DMS114 treated with DMSO at 0.1 percent for 48 hours (cell line): ENCODE results near the gene ADORA1.

Experiments
- DNase-seq: peaks from one replicate; lab custom pipeline; 2025; ENCODE audit not compliant: unreplicated experiment; lab: John Stamatoyannopoulos, UW

The ADORA1 gene

GRCh38 chr1:203093754-203094410, 33.6 kb upstream of the ADORA1 start:
- no peak for DNase-seq

DNA sequence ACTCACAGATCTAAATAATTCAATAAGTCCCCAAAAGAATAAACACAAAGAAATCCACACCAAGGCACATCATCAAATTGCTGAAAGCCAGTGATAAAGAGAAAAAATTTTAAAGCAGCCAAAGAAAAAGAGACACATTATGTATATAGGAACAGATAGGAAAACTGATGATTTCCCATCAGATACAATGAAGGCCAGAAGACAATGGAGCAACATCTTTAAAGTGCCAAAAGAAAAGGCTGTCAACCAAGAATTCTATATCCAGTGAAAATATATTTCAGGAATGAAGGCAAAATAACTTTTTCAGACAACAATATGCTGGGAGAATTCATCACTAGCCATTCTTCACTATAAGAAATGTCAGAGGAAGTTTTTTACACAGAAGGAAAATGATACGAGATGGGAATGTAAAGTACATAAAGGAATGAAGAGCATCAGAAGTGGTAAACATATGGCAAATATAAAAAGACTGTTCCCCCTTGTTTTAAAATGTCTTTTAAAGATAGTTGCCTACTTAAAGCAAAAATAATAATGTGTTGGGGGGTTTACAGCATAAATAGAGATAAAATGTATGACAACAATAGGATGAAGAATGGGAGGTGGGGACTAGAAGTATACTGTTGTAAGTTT, 32.4 kb upstream of the ADORA1 start:
- no peak for DNase-seq

- no peak for DNase-seq
These were observed 31.0 kb upstream of the ADORA1 start for GRCh38 chr1:203096566-203096965.

- DNase-seq: no peak
These were observed 30.5 kb upstream of the ADORA1 start for GRCh38 chr1:203097001-203097400.

- no peak for DNase-seq
These were observed 29.1 kb upstream of the ADORA1 start for GRCh38 chr1:203098445-203098844.

DNA sequence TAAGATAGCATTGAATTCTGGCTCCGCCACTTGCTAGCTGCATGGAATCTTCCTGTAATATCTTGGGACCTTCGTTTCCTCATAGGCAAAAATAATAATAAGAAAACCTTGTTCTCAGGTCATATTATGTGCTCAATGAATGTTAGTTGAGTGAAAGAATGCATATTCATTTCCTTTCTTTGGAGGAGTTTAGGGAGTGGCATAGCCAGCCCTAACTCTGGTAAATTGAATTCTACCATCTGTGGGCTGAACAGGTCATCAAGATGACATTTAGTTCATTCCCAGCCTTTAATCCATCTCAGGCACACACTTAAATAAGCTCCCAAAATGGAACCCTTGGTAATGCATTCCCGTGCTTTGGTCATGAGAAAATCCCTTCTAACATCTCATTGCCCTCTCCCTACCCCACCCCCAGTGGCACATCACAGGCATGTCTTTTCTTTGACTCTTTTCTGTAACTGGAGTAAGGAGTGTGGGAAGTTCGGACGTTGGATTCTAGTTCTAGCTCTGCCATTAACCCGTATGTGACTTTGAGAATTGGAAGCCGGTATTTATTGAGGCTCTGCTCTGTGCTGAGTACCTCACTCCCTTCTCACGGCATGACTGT, 28.5 kb upstream of the ADORA1 start:
- no peak for DNase-seq

- no peak for DNase-seq
These were observed 27.6 kb upstream of the ADORA1 start for GRCh38 chr1:203099805-203100515.

DNA sequence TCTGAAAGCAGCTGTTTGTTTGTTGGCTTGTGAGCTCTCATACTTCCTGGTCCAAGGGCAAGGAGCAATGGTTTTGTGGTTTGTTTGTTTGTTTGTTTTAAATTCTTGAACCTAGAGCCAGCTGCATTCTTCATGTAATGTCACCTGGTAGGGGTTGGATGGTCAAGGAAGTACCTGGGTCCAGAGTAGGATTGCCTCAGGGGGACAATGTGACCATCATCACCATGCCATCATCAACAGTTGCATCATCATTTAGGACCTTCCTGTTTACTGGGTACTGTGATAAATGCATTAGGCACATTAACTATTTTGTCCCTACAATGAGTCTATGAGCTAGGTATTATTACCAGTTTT, 27.0 kb upstream of the ADORA1 start:
- DNase-seq: no peak

GRCh38 chr1:203101813-203102634, 25.5 kb upstream of the ADORA1 start:
- no peak for DNase-seq

DNA sequence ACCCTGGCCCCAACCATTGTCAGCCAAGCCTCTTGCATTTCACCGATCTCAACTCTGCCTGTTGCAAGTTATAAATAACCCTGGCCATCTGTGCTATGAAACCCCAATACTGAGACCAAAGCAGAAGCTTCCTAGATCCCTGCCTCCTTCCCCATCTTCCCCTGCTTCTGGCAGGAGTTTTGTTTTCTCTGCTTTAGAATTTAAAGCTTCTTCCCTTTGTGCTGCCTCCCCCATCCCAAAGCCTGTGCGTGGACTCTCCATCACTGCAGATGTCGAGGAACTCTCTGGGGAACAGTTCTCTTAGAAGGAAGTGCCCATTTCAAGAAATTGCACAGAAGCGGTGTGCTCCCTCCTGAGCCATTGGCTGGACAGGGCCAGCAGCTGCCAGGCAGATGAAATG, 24.3 kb upstream of the ADORA1 start:
- DNase-seq: no peak

- DNase-seq: no peak
These were observed 23.6 kb upstream of the ADORA1 start for GRCh38 chr1:203103829-203104495.

GRCh38 chr1:203104789-203105390, 22.6 kb upstream of the ADORA1 start:
- DNase-seq: no peak

- no peak for DNase-seq
These were observed 15.1 kb upstream of the ADORA1 start for GRCh38 chr1:203112475-203112874.

GRCh38 chr1:203113308-203113707, 14.2 kb upstream of the ADORA1 start:
- DNase-seq: no peak

DNA sequence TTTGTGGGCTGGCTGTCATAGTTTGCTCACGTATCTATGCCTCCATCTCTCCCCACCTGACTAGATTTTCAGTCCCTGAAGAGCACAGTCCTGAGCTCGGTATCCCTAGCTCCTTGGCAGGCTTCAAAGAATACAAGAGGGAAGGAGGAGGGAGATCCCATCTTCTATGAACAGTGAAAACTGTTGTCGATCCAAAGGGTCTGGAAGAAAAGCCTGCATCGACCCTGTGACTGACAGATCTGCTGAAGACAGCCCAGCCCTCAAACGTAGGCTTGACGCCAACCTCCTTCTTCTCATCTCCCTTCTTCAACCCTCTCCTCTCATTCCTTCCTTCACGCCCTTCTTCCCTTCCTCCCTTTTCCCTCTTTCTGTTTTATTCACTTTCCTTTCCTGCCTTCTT, 13.3 kb upstream of the ADORA1 start:
- no peak for DNase-seq

DNA sequence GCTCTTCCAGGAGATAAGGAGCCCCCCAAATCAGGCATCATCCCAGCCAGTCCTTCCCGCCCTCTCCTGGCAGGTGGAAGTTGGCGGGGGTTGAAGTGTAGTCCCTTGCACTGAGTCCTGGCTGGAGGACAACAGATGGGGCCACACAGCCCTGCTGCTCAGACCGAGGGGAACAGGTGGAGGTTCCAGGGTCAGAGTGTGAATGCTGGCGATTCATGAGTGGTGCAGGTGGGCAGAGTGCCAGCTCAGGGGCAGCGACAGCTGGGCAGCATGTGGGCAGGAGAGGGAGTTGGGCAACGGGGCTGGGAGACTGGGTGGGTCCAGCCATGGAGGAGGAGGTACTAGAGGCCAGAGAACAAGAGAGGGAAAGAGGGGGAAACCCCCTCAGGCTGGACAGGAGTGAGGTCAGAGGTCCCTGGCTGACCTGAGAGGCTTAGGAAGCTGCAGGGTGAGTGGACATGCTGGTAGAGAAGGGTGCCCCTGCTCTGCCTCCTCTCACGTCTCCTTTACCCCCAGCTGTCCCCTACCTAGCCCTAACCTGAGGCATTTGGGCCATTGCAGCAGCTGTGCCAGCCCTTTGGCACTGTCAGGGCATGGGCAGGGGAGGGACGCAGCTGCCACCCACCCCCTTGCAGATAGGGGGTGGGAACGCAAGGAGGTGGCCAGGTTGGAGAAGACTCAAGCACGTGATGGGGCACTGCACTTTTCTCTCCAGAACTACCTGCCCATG, 11.3 kb upstream of the ADORA1 start:
- DNase-seq: no peak

GRCh38 chr1:203117611-203118575, 9.6 kb upstream of the ADORA1 start:
- DNase-seq: peak; percentile 64
